Osteocyte (in vitro differentiated cells): Measurements from ENCODE around the gene FN1. TPM values are rescaled to one million over a fixed set of nuclear protein-coding genes. Genes with fewer than 3 reads are reported as not detected.

ENCODE experiments used
- DNase-seq: peaks from one replicate; pipeline ENCODE4 v3.0.0; 2021; ENCODE audit warnings: mixed read lengths; ENCODE audit not compliant: unreplicated experiment; ENCODE audit errors: extremely low spot score
- H3K27ac Mint-ChIP-seq: one replicate; pipeline ENCODE4 v1.8.0; 2021; ENCODE audit warnings: mild to moderate bottlenecking, mixed read lengths; ENCODE audit not compliant: unreplicated experiment
- H3K27me3 Mint-ChIP-seq: one replicate; pipeline ENCODE4 v1.8.0; 2021; ENCODE audit warnings: mixed read lengths; ENCODE audit not compliant: unreplicated experiment
- H3K36me3 Mint-ChIP-seq: one replicate; pipeline ENCODE4 v1.8.0; 2021; ENCODE audit warnings: mixed read lengths; ENCODE audit not compliant: unreplicated experiment
- H3K4me1 Mint-ChIP-seq: one replicate; pipeline ENCODE4 v1.8.0; 2021; ENCODE audit warnings: mixed read lengths; ENCODE audit not compliant: unreplicated experiment
- H3K4me3 Mint-ChIP-seq: one replicate; pipeline ENCODE4 v1.8.0; 2021; ENCODE audit warnings: mild to moderate bottlenecking, moderate library complexity, mixed read lengths; ENCODE audit not compliant: unreplicated experiment
- H3K9me3 Mint-ChIP-seq: one replicate; pipeline ENCODE4 v1.8.0; 2021; ENCODE audit warnings: mixed read lengths; ENCODE audit not compliant: unreplicated experiment
- CTCF ChIP-seq: fragments of 200-600 bp; sonication (generic); IDR thresholded peaks from 2 replicates; pipeline ENCODE4 v1.5.0; 2021; ENCODE audit warnings: antibody characterized with exemption, mild to moderate bottlenecking, moderate library complexity
- total RNA-seq: library from RNA; stranded (reverse); gene quantifications from 2 replicates; pipeline ENCODE4 v1.2.1, GENCODE V29; 2021

The FN1 gene
- total RNA-seq, 1 donor from 2014 or later: 16,854 TPM

DNA sequence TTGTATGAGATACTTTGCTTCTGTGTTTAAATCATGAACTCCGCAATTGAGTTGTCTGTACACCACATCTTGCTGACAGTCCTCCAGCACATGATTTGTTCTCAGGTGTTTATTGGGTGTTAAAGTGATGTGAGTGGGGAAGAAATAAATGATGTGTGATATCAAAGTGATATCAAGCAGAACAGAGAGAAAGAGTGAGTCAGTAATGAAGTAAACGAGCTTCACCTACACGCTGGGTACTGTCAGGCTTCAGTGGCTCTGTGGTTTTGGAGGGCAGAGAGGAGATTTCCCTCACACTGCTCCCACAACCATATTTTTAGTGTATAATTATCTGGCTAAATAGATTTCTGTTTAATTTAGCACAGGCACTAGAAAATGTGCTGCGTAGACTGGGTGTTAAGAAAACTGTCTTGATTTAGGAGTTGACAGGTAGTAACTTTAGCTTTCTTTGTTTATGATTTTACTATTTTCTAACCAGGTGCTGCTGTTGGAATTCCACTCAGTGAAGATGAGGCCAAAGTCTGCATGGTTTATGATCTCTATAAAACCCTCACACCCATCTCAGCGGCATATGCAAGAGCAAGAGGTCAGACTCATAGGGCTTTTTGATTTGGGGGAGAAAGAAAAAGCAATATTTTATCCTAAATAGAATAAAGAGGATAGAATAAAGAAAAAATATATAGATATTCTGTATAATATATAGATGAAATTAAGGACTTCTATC, 102.8 kb downstream of the FN1 start:
- Mint-ChIP-seq H3K27me3 (no peaks in the 10 kb centered on the region), H3K36me3 (peaks cover 56% of the 10 kb centered on the region), H3K4me1 (peaks cover 7% of the 10 kb centered on the region)

DNA sequence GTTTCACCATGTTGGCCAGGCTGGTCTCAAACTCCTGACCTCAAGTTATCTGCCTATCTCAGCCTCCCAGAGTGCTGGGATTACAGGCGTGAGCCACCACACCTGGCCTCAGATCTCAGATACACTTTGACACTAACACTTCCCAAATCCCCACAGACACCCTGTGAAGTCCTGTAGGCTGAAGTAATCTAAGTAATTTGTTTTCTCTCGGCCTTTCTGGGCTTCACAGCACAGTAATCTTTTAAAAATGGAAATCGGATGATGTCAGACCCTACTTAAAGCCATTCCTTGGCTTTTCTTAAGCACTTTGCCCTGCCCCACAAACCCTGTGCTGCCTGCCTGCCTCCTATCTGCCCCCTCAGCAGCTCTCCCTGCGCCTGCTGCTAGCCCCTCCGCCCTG, 107.8 kb downstream of the FN1 start:
- peak overlapping the region; percentile 70 for H3K27ac Mint-ChIP-seq

More for the DNA sequence above, 102.8 kb downstream of the FN1 start:
- DNase-seq: no peak
- Mint-ChIP-seq H3K4me3 (no peak overlapping the region), H3K27ac (no peak overlapping the region), H3K9me3 (no peaks in the 10 kb centered on the region)
- TF ChIP-seq CTCF: no peak

DNA sequence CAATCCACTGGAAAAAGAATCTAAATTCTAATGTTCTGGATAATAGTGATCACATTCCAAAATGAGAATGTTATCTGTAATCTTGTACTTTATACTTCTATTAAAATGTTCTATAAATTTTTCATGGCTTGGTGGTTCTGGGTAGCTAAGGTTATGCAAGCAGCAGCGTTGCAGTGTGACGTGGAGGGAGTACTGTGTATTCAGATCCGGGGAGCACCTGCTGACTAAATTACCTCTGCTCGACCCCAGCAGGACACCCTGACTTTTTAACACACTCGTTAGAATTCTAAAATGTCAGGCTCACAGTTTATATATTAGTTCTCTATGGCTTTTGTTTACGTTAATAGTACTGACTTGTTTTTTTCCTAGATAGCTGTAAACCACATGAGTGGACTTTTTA, 111.1 kb downstream of the FN1 start:
- peaks cover 8% of the 10 kb centered on the region for H3K4me1 Mint-ChIP-seq
- DNase-seq: no peak
- no peak overlapping the region for H3K4me3 Mint-ChIP-seq
- no peaks in the 10 kb centered on the region for H3K9me3 Mint-ChIP-seq
- no peaks in the 10 kb centered on the region for H3K27me3 Mint-ChIP-seq
- H3K36me3 Mint-ChIP-seq: peaks cover 52% of the 10 kb centered on the region
- no peak for TF ChIP-seq CTCF
- H3K27ac Mint-ChIP-seq: no peak overlapping the region

More for the DNA sequence above, 107.8 kb downstream of the FN1 start:
- Mint-ChIP-seq H3K9me3 (no peaks in the 10 kb centered on the region), H3K4me3 (no peak overlapping the region), H3K4me1 (peaks cover 10% of the 10 kb centered on the region), H3K36me3 (peaks cover 46% of the 10 kb centered on the region), H3K27me3 (no peaks in the 10 kb centered on the region)
- no peak for TF ChIP-seq CTCF
- DNase-seq: no peak

GRCh38 chr2:215320679-215321078, 115.2 kb downstream of the FN1 start:
- Mint-ChIP-seq H3K9me3 (no peaks in the 10 kb centered on the region), H3K27ac (no peak overlapping the region), H3K36me3 (peaks cover 40% of the 10 kb centered on the region), H3K27me3 (no peaks in the 10 kb centered on the region), H3K4me1 (peaks cover 6% of the 10 kb centered on the region), H3K4me3 (no peak overlapping the region)
- TF ChIP-seq CTCF: no peak
- DNase-seq: no peak

- no peaks in the 10 kb centered on the region for H3K27me3 Mint-ChIP-seq
- H3K9me3 Mint-ChIP-seq: no peaks in the 10 kb centered on the region
- peaks cover 40% of the 10 kb centered on the region for H3K36me3 Mint-ChIP-seq
- H3K4me3 Mint-ChIP-seq: no peak overlapping the region
- DNase-seq: no peak
- TF ChIP-seq CTCF: no peak
- peaks cover 6% of the 10 kb centered on the region for H3K4me1 Mint-ChIP-seq
- no peak overlapping the region for H3K27ac Mint-ChIP-seq
Measured at GRCh38 chr2:215320102-215320501, 115.8 kb downstream of the FN1 start.
